HG03457 (cell line): Measurements from ENCODE around the gene OGFOD3.
"Not testable (repeated sequence)": the region's sequence is repeated elsewhere in the genome, so short reads cannot be mapped to it uniquely, and the experiment has no call there.

Experiments
- ATAC-seq: cut with Tn5 transposase; IDR thresholded peaks from one replicate; pipeline ENCODE4 v1.9.1; 2021; ENCODE audit warnings: moderate number of reproducible peaks; ENCODE audit not compliant: unreplicated experiment

The OGFOD3 gene

DNA sequence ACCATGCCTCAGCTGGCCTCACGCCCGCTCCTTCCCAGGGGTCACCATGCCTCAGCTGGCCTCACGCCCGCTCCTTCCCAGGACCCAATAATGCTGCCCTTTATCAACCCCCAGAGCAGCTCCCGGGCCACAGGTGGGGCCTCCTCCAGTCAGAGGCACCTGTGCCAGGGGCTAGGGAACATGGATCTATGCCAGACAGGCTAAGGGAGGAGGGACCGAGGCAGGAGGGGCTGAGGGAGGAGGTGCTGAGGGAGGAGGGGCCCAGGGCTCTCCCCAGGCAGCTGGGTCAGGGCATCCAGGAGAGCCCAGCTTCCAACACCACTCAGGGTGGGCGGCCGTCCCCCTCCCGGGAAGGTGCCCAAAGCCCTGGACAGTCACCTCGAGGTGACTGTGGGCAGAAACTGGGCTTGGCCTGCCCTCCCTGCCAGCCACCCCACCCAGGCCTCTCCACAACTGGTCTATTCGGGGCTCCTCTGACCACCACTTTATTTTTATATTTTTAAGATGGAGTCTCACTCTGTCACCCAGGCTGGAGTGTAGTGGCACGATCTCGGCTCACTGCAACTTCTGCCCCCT lies 27.4 kb downstream of the OGFOD3 start:
- no peak for ATAC-seq

DNA sequence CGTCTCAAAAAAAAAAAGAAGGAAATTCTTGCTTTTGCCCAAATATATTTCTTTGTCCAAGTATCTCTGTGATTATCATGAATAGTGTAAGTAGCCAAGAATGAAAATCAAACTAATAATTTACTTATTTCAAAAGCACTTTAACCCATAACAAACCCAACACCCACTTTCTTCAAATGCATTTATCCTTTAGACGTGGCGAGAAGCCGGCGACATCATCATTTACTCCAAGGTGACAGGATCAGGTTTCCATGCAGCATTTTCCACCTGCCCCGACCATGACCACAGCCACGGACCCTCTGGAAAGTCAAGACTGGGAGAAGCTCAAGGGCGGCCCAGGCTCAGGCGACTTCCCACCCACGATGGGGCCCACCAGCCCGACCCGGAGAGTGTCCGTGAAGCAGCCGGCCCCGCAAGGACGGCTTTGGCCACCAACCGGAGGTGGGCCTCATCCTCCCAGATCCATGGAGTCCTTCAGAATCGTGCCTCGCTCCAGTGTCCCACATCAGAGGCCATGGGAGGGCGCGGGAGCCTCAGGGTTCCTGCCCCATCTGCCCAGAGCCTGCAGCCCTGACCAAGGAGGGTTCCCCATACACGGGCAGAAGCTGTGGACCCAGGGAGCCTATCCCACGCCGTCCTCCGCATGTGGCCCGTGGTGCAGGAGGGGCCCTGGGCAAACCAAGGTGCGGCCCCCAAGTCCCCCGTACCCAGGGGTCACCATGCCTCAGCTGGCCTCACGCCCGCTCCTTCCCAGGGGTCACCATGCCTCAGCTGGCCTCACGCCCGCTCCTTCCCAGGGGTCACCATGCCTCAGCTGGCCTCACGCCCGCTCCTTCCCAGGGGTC lies 28.1 kb downstream of the OGFOD3 start:
- no peak for ATAC-seq

DNA sequence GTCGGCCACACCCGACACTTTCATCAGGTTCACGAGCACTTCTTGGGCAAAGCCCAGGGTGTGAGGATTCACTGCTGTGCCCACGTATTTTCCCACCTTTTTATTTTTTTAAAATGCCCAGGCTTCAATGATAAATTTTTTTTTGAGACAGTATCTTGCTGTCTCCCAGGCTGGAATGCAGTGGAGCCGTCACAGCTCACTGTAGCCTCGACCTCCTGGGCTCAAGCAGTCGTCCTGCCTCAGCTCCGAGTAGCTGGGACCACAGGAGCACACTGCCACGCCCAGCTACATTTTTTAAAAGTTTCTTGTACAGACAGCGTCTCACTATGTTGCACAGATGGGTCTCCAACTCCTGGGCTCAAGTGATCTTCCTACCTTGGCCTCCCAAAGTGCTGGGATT lies 29.0 kb downstream of the OGFOD3 start:
- ATAC-seq: no peak

DNA sequence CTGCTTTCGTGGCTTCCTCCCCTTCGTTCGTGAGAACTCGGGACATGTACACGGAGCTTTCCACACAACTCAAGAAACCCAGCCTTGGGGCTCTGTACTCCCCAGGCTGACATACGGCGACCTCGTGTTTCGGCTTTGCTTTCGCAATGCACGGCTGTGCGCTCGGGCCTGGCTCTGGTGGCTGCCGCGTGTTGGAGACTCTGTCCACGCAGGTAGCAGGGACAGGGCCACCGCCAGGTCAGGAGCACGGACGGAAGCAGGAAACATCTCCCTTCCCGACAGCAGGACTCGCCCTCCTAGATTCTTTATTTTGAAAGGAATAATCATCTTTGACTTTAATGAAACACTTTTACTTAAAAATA lies 29.5 kb downstream of the OGFOD3 start:
- ATAC-seq: no peak

DNA sequence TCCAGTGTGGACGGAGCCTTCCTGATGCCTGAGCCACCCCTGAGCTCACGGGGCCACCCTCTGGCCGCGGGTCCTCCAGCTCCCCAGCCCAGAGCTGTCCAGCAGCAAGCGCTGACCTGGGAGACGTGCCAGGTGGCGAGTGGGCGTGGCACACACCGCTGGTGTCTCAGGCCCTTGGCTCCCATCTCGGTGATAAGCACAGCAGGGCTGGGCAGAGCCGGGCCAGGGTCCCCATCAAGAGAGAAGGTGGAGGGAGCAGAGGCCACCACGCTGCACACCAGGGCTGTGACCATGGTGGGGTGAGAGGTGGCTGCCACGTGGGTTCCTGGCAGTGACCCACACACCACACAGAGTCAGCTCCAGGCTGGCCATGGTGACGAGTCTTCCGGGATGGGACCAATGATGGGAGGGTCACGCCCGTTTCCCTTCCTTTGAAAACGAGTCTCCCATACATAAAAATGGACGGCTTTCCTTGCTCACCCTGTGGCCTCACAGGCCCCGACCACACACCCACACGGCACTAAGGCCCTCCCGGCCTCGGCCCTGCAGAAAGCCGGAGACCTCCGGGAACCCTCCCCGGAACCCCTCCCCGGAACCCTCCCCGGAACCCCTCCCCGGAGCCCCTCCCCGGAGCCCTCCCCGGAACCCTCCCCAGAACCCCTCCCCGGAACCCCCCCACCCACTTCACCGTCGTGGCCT lies 30.0 kb downstream of the OGFOD3 start:
- no peak for ATAC-seq

DNA sequence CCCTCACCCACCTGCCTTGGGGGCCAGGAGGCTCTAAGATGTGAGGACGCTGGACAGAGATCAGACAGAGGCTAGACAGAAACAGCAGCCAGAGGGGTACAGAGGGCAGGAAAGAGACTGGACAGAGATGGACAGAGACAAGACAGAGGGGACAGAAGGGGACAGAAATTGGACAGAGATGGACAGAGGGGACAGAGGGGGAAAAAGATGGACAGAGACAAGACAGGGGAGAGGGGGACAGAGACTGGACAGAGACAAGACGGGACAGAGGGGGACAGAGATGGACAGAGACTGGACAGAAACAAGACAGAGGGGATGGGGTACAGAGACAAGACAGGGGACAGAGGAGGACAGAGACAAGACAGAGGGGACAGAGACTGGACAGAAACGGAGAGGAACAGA lies 30.7 kb downstream of the OGFOD3 start:
- ATAC-seq: no peak

- ATAC-seq: no peak
Observed at GRCh38 chr17:82386881-82387704, 31.3 kb downstream of the OGFOD3 start.

- ATAC-seq: no peak
Observed at GRCh38 chr17:82386255-82386831, 32.0 kb downstream of the OGFOD3 start.

- ATAC-seq: no peak
Observed at GRCh38 chr17:82385559-82386254, 32.7 kb downstream of the OGFOD3 start.

GRCh38 chr17:82384730-82385481 lies 33.5 kb downstream of the OGFOD3 start:
- ATAC-seq: no peak

- ATAC-seq: no peak
Observed at GRCh38 chr17:82384051-82384729, 34.2 kb downstream of the OGFOD3 start.

DNA sequence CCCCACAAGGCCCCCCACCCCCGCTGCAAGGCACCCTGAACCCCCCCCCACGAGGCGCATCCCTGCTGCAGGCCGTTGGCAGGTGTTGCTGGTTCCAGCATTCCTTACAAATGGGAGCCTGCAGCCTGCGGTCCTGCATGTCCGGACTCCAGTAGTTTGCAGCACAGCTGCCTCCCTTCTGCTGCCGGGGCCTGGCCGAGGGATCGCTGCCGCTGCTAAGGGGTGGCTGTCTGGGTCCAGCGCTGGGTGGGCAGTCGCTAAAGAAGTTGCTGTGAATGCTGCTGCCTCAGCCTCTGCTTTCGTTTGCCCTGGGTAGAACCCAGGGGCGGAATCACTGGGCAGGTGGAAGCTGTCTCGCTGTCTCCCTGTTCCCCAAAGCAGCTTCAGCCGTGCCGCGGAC lies 35.0 kb downstream of the OGFOD3 start:
- ATAC-seq: no peak

- ATAC-seq: no peak
Observed at GRCh38 chr17:82382933-82383255, 35.5 kb downstream of the OGFOD3 start.

GRCh38 chr17:82382220-82382932 lies 36.0 kb downstream of the OGFOD3 start:
- not testable (repeated sequence) for ATAC-seq

GRCh38 chr17:82381703-82382009 lies 36.7 kb downstream of the OGFOD3 start:
- ATAC-seq: not testable (repeated sequence)

DNA sequence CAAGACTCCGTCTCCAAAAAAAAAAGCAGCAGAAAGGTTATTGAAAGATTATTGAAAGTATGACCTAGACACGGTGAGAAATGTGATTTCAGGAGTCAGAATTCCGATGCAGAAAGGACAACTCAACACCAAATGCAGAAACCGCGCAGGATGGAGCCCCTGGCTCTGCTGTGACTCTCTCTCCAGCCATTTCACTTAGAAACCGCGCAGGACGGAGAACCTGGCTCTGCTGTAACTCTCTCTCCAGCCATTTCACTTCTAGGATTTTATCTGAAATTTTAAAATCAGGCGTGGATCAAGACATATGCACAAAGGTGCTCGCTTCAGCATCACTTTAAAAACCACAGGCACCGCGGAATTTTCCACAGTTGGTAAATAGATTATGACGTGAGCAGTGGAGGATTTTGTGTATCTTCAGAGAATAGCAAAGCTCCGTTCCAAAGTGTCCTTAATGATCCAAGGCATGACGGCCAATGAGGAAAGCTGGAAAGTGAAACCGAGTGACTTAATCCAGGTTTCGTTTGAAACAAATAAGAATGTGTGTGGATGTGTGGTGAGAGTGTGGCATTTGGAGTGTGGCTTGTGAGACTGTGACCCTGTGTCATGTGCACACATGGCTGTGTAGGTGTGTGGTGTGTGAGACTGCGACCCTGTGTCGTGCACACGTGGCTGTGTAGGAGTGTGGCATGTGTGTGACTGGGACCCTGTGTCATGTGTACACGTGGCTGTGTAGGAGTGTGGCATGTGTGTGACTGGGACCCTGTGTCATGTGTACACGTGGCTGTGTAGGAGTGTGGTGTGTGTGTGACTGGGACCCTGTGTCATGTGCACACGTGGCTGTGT lies 37.3 kb downstream of the OGFOD3 start:
- no peak for ATAC-seq

- no peak for ATAC-seq
Observed at GRCh38 chr17:82378741-82379021, 39.7 kb downstream of the OGFOD3 start.
